Measurements from ENCODE around the gene SERPINE2.

SERPINE2 gene

GRCh38 chr2:223952280-223952968 is 86.7 kb downstream of the SERPINE2 start:
- TF ChIP-seq, protein P1, sequence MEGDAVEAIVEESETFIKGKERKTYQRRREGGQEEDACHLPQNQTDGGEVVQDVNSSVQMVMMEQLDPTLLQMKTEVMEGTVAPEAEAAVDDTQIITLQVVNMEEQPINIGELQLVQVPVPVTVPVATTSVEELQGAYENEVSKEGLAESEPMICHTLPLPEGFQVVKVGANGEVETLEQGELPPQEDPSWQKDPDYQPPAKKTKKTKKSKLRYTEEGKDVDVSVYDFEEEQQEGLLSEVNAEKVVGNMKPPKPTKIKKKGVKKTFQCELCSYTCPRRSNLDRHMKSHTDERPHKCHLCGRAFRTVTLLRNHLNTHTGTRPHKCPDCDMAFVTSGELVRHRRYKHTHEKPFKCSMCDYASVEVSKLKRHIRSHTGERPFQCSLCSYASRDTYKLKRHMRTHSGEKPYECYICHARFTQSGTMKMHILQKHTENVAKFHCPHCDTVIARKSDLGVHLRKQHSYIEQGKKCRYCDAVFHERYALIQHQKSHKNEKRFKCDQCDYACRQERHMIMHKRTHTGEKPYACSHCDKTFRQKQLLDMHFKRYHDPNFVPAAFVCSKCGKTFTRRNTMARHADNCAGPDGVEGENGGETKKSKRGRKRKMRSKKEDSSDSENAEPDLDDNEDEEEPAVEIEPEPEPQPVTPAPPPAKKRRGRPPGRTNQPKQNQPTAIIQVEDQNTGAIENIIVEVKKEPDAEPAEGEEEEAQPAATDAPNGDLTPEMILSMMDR (conservative IDR thresholded peaks at IDR 0.05; ENCODE audit: low read length): no peak
- no peak overlapping the region for H3K4me3 ChIP-seq (ENCODE audit: low read length)
- no peak for DNase-seq (ENCODE audit: low read depth)

- TF ChIP-seq, protein P1 (conservative IDR thresholded peaks at IDR 0.05; ENCODE audit: low read length): no peak
- no peak overlapping the region for H3K4me3 ChIP-seq (ENCODE audit: low read length)
- DNase-seq (ENCODE audit: low read depth): no peak
Observed at GRCh38 chr2:223950448-223951347, 88.4 kb downstream of the SERPINE2 start.

- no peak overlapping the region for H3K4me3 ChIP-seq (ENCODE audit: low read length)
- DNase-seq (ENCODE audit: low read depth): no peak
- TF ChIP-seq, protein P1 (conservative IDR thresholded peaks at IDR 0.05; ENCODE audit: low read length): no peak
Observed at GRCh38 chr2:223949241-223949840, 89.7 kb downstream of the SERPINE2 start.

DNA sequence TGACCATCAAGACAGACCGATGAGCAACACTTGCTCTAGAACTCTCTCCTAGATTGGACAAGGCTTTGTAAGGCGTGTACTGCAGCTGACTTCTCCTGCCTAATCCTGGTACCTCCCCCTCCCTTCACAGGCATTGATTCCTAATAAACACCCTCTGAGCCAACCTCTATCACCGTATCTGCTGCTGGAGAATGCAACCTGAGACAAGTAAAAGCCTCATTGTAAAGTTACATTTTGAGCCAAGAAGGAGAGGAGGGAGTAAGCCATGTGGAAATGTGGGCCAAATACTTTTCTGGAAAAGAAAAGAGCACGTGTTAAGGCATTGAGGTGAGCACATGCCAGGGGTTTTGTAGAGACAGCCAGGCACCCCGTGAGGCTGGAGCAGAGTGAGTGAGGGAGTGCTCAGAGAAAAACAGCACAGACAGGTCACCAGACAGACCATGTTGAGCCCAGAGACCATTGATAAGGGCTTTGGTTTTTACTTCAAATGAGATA is 91.3 kb downstream of the SERPINE2 start:
- DNase-seq (ENCODE audit: low read depth): no peak
- H3K4me3 ChIP-seq (ENCODE audit: low read length): no peak overlapping the region
- TF ChIP-seq, protein P1 (conservative IDR thresholded peaks at IDR 0.05; ENCODE audit: low read length): no peak

- DNase-seq (ENCODE audit: low read depth): no peak
- TF ChIP-seq, protein P1 (conservative IDR thresholded peaks at IDR 0.05; ENCODE audit: low read length): no peak
- no peak overlapping the region for H3K4me3 ChIP-seq (ENCODE audit: low read length)
Observed at GRCh38 chr2:223945755-223946154, 93.3 kb downstream of the SERPINE2 start.

DNA sequence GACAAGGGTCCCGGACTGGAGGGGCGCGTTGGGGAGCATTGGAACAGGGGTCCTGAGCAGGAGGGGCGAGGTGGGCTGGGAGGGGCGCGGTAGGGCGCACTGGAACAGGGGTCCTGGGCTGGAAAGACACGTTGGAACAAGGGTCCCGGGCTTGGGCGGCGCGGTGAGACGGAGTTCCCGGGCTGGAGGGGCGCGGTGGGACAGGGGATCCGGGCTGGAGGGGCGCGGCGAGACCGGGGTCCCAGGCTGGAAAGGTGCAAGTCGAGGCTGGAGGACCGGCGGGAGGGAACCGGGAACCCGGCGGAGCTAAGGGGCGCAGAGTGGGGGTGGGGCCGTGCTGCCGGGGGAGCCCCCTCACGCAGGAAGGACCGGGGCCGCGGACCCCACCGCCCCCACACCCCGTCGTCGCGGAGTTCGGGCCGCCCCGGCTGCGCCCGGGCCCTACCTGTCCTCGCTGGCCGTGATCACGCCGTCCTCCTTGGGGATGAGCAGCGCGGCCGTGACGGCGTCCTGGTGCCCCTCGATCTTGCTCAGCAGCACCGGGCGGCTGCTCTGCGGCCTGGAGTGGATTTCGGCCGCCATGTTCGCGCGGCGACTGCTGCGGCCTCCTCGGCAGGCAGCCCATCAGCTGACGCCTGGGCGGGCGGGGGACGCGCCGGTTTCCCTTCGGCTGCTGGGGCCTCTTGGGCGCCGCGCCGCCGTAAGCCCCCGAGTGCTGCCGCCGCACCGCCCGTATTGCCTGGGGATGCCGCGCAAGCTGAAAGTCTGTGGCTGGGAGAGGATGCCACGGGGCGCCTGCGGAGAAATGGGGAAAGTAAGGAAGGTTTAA is 94.2 kb downstream of the SERPINE2 start, which contains the start of gene WDFY1:
Gene WDFY1 (minus strand): TSS at position 633 of the 829 bp plus-strand sequence. CDS start 51 bp downstream, at position 582.
- H3K4me3 ChIP-seq (ENCODE audit: low read length): peak within 1 kb of the TSS; percentile 86
- DNase-seq (ENCODE audit: low read depth): peak; percentile 89
- TF ChIP-seq, protein P1 (conservative IDR thresholded peaks at IDR 0.05; ENCODE audit: low read length): no peak

All from AG10803 (cell line).